Retinal pigment epithelial cell (primary cell): Measurements from ENCODE around the gene NIBAN1.

ENCODE experiments used
- DNase-seq: peaks from one replicate; pipeline ENCODE4 v3.0.0-alpha.2; 2010; ENCODE audit warnings: low read depth
- H3K4me3 ChIP-seq: 2 replicates; pipeline ENCODE4 v1.5.1; 2011; ENCODE audit warnings: mild to moderate bottlenecking, low read length, control low read depth, moderate library complexity
- TF ChIP-seq, protein P1 (sequence below): conservative IDR thresholded peaks from 2 replicates; pipeline ENCODE4 v1.5.1; 2011; ENCODE audit warnings: low read depth, low read length, control low read depth, inconsistent platforms

NIBAN1 gene

GRCh38 chr1:184943998-184944397, 30.3 kb downstream of the NIBAN1 start:
- H3K4me3 ChIP-seq = no peak overlapping the region
- TF ChIP-seq, protein P1, sequence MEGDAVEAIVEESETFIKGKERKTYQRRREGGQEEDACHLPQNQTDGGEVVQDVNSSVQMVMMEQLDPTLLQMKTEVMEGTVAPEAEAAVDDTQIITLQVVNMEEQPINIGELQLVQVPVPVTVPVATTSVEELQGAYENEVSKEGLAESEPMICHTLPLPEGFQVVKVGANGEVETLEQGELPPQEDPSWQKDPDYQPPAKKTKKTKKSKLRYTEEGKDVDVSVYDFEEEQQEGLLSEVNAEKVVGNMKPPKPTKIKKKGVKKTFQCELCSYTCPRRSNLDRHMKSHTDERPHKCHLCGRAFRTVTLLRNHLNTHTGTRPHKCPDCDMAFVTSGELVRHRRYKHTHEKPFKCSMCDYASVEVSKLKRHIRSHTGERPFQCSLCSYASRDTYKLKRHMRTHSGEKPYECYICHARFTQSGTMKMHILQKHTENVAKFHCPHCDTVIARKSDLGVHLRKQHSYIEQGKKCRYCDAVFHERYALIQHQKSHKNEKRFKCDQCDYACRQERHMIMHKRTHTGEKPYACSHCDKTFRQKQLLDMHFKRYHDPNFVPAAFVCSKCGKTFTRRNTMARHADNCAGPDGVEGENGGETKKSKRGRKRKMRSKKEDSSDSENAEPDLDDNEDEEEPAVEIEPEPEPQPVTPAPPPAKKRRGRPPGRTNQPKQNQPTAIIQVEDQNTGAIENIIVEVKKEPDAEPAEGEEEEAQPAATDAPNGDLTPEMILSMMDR = no peak
- no peak for DNase-seq

DNA sequence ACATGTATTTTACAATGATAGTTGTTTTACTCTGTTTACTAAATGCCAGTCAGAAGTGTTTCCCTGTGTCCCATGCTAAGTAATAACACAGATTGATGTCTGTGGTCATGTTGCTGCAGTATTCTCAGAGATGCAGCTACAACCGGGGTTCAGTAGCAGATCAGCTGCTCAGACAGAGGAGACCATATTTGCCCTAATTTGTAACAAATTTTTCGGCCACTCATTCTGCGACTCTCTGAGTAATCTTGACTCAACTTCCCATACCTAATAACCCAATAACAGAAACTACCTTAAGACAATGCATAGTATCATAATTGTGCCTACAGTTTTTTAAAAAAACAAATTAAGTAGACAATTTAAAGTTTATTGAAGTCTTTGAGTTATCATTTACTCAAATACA, 32.6 kb downstream of the NIBAN1 start:
- TF ChIP-seq, protein P1 = no peak
- DNase-seq = no peak
- H3K4me3 ChIP-seq = no peak overlapping the region

- TF ChIP-seq, protein P1 = no peak
Measured at GRCh38 chr1:184941410-184941733, 32.9 kb downstream of the NIBAN1 start.

GRCh38 chr1:184940694-184941409, 33.5 kb downstream of the NIBAN1 start:
- TF ChIP-seq, protein P1 = no peak
- no peak overlapping the region for H3K4me3 ChIP-seq
- no peak for DNase-seq

More at GRCh38 chr1:184941410-184941733, 32.9 kb downstream of the NIBAN1 start:
- no peak for DNase-seq
- no peak overlapping the region for H3K4me3 ChIP-seq

- no peak for DNase-seq
- TF ChIP-seq, protein P1 = no peak
- H3K4me3 ChIP-seq = no peak overlapping the region
Measured at GRCh38 chr1:184940226-184940625, 34.1 kb downstream of the NIBAN1 start.

DNA sequence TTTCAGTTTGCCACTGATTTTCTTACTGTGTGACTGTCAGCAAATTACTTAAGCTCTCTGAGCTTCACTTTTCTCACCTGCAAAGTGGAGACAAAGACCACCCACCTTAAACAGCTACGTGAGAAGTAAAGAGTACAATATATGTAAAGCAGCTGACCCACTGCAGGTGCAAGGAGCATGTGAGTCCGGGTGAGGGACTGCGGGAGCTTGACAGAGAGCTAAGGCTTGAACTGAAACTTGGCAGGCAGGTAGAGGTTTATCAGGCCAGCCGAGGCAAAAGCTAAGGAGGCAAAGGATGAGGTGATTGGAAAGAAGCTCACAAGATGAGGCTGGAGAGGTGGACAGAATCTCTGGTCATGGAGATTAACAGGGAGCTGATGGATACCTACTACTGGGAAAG, 36.6 kb downstream of the NIBAN1 start:
- DNase-seq = no peak
- TF ChIP-seq, protein P1 = no peak

More for the DNA sequence above, 36.6 kb downstream of the NIBAN1 start:
- H3K4me3 ChIP-seq = no peak overlapping the region
